Prostate gland (tissue), 2 donors: ENCODE measurements around the gene MYOT.
A peak's percentile ranks its signal among the peaks of the same experiment; 100 is the strongest.

Experiments
- CTCF ChIP-seq, 4 experiments: fragments of 200-600 bp in 2 of 4; fragments of 450-650 bp in 2 of 4; sonication (generic) in 2 of 4; IDR thresholded peaks; 1 replicate in 3 of 4; 2 replicates in 1 of 4; pipeline ENCODE4 v1.5.1; 2016 to 2019; ENCODE audit warnings: antibody characterized with exemption in 4 of 4, mild to moderate bottlenecking in 2 of 4, moderate library complexity in 2 of 4
- POLR2A ChIP-seq: fragments of 450-650 bp; IDR thresholded peaks from one replicate; pipeline ENCODE4 v1.6.1; 2016; ENCODE audit warnings: antibody characterized with exemption, mild to moderate bottlenecking
- POLR2AphosphoS5 ChIP-seq: sonication (generic); formaldehyde crosslinking; IDR thresholded peaks from one replicate; pipeline ENCODE4 v1.6.1; 2017; ENCODE audit warnings: antibody characterized with exemption

- TF ChIP-seq POLR2A (no peak), CTCF (IDR thresholded peaks at IDR 0.05) (peak in 2 of 4 experiments; percentile 11 to 24), POLR2AphosphoS5 (no peak)
Measured at GRCh38 chr5:137831526-137831925, 36.1 kb upstream of the MYOT start.
